ENCODE results near the gene C10orf53.
"Not testable (repeated sequence)": the region's sequence is repeated elsewhere in the genome, so short reads cannot be mapped to it uniquely, and the experiment has no call there.

- not testable (repeated sequence) for TF ChIP-seq OSR1 (CRISPR knock-in tag; IDR thresholded peaks at IDR 0.05); ARNTL (CRISPR knock-in tag; IDR thresholded peaks at IDR 0.05; ENCODE audit: borderline replicate concordance, low read depth); ZNF8 (CRISPR knock-in tag; IDR thresholded peaks at IDR 0.05); SNAI2 (CRISPR knock-in tag; IDR thresholded peaks at IDR 0.05)
Observed at GRCh38 chr10:49682449-49682848, 3.0 kb downstream of the C10orf53 start.
